Spleen (tissue), 7 donors: ENCODE results near the gene TANK.

ENCODE experiments used
- POLR2A ChIP-seq, 3 donors: fragments of 450-650 bp; IDR thresholded peaks; one replicate each; pipeline ENCODE4 v1.5.1; 2017; ENCODE audit warnings: antibody characterized with exemption in 3 of 3, mild to moderate bottlenecking in 1 of 3
- POLR2AphosphoS5 ChIP-seq, 3 donors: sonication (generic); formaldehyde crosslinking; IDR thresholded peaks; one replicate each; pipeline ENCODE4 v1.5.1; 2017; ENCODE audit warnings: antibody characterized with exemption in 3 of 3
- TF ChIP-seq, protein P1 (sequence below), 11 experiments: fragments of 200-600 bp in 7 of 11; fragments of 450-650 bp in 4 of 11; sonication (generic) in 4 of 11; IDR thresholded peaks in 8 of 11; conservative IDR thresholded peaks in 3 of 11; 1 replicate in 7 of 11; 2 replicates in 4 of 11; pipeline versions ENCODE4 v1.4.0 to v1.8.0; 2016 to 2021; ENCODE audit warnings: antibody characterized with exemption in 11 of 11, inconsistent platforms in 4 of 11, mild to moderate bottlenecking in 1 of 11
- donor health status: DM: no; HTN: no; CAD: no; lungs with moderate emphysema.
- donor health status: DM: no; HTN: no; CAD: no.
- donor health status: DM: no; HTN: no; CAD: no.

DNA sequence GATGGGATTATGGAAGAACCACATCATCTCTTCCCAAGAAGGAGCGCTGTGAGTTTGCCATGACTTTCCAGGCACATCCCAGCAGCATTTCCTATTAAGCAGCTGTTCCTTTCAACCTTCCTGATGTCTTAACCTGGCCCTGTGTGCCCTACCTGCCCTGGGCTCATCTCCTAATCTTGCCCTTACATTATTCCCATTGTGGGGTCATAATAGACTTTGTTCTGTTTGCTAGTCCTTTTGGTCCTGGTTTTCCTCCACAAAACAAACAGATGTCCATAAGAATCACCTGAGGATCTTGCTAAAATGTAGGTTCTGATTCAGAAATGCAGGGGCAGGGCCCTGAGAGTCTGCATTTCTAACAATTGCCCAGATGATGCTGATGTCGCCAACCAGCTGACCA, 38.6 kb upstream of the TANK start:
- TF ChIP-seq, protein P1, sequence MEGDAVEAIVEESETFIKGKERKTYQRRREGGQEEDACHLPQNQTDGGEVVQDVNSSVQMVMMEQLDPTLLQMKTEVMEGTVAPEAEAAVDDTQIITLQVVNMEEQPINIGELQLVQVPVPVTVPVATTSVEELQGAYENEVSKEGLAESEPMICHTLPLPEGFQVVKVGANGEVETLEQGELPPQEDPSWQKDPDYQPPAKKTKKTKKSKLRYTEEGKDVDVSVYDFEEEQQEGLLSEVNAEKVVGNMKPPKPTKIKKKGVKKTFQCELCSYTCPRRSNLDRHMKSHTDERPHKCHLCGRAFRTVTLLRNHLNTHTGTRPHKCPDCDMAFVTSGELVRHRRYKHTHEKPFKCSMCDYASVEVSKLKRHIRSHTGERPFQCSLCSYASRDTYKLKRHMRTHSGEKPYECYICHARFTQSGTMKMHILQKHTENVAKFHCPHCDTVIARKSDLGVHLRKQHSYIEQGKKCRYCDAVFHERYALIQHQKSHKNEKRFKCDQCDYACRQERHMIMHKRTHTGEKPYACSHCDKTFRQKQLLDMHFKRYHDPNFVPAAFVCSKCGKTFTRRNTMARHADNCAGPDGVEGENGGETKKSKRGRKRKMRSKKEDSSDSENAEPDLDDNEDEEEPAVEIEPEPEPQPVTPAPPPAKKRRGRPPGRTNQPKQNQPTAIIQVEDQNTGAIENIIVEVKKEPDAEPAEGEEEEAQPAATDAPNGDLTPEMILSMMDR (IDR thresholded peaks at IDR 0.05 in 8 of 11, conservative IDR thresholded peaks at IDR 0.05 in 3 of 11) = no peak
- TF ChIP-seq POLR2A (IDR thresholded peaks at IDR 0.05) (no peak), POLR2AphosphoS5 (IDR thresholded peaks at IDR 0.05) (no peak)
